GM21423 (cell line): ENCODE results near the gene NDUFB8.

ENCODE experiments used
- ATAC-seq: cut with Tn5 transposase; IDR thresholded peaks from one replicate; pipeline ENCODE4 v1.9.1; 2021; ENCODE audit warnings: mild to moderate bottlenecking, moderate library complexity; ENCODE audit not compliant: unreplicated experiment

NDUFB8 gene

GRCh38 chr10:100477970-100478369 lies 51.7 kb downstream of the NDUFB8 start:
- no peak for ATAC-seq
